H9 (cell line): ENCODE results near the gene CDC6. TPM values are rescaled to one million over a fixed set of nuclear protein-coding genes. Genes with fewer than 3 reads are reported as not detected.
A peak's percentile ranks its signal among the peaks of the same experiment; 100 is the strongest.

Source experiments
- DNase-seq: peaks from one replicate; pipeline ENCODE4 v3.0.0-alpha.2; 2017
- H2AFZ ChIP-seq: one replicate; pipeline ENCODE4 v1.6.1; 2013; ENCODE audit warnings: mild to moderate bottlenecking, low read length, control low read depth, moderate library complexity
- H2AK5ac ChIP-seq: 2 replicates; pipeline ENCODE4 v1.6.1; 2013; ENCODE audit warnings: low read length, control low read depth, mixed read lengths; ENCODE audit not compliant: insufficient read length
- H2BK120ac ChIP-seq: one replicate; pipeline ENCODE4 v1.6.1; 2013; ENCODE audit warnings: low read depth, mild to moderate bottlenecking, low read length, control low read depth, inconsistent platforms; ENCODE audit not compliant: poor library complexity, severe bottlenecking
- H2BK12ac ChIP-seq: 2 replicates; pipeline ENCODE4 v1.6.1; 2013; ENCODE audit warnings: low read length, control low read depth, mixed read lengths, low read depth; ENCODE audit not compliant: insufficient read length
- H2BK15ac ChIP-seq: 2 replicates; pipeline ENCODE4 v1.6.1; 2013; ENCODE audit warnings: low read depth, low read length, control low read depth
- H2BK20ac ChIP-seq: one replicate; pipeline ENCODE4 v1.6.1; 2013; ENCODE audit warnings: low read depth, mild to moderate bottlenecking, low read length, control low read depth, inconsistent platforms; ENCODE audit not compliant: poor library complexity, severe bottlenecking
- H2BK5ac ChIP-seq: 2 replicates; pipeline ENCODE4 v1.6.1; 2013; ENCODE audit warnings: low read length, control low read depth, mixed read lengths; ENCODE audit not compliant: insufficient read length
- H3K14ac ChIP-seq: 2 replicates; pipeline ENCODE4 v1.6.1; 2013; ENCODE audit warnings: low read length, control low read depth; ENCODE audit not compliant: insufficient read depth
- H3K18ac ChIP-seq: 2 replicates; pipeline ENCODE4 v1.6.1; 2013; ENCODE audit warnings: low read depth, mild to moderate bottlenecking, mixed read lengths, low read length, control low read depth; ENCODE audit not compliant: insufficient read length
- H3K23ac ChIP-seq: 2 replicates; pipeline ENCODE4 v1.6.1; 2013; ENCODE audit warnings: low read length, control low read depth, mixed read lengths, low read depth; ENCODE audit not compliant: insufficient read length
- H3K23me2 ChIP-seq: 2 replicates; pipeline ENCODE4 v1.6.1; 2013; ENCODE audit warnings: low read depth, mild to moderate bottlenecking, mixed read lengths, low read length, control low read depth; ENCODE audit not compliant: insufficient read length, poor library complexity, severe bottlenecking
- H3K27ac ChIP-seq: 2 replicates; pipeline ENCODE4 v1.5.1; 2013; ENCODE audit warnings: low read length, control low read depth, mixed read lengths, low read depth; ENCODE audit not compliant: insufficient read length
- H3K27me3 ChIP-seq: 2 replicates; pipeline ENCODE4 v1.6.1; 2013; ENCODE audit warnings: low read length, control low read depth, inconsistent platforms; ENCODE audit not compliant: insufficient read depth
- H3K4ac ChIP-seq: 2 replicates; pipeline ENCODE4 v1.6.1; 2013; ENCODE audit warnings: low read depth, mild to moderate bottlenecking, control low read depth, inconsistent platforms, low read length, moderate library complexity
- H3K4me1 ChIP-seq: 2 replicates; pipeline ENCODE4 v1.6.1; 2013; ENCODE audit warnings: low read length, control low read depth, inconsistent platforms; ENCODE audit not compliant: insufficient read depth
- H3K4me2 ChIP-seq: 2 replicates; pipeline ENCODE4 v1.6.1; 2013; ENCODE audit warnings: low read length, control low read depth, mixed read lengths; ENCODE audit not compliant: insufficient read length, insufficient read depth
- H3K56ac ChIP-seq: 2 replicates; pipeline ENCODE4 v1.6.1; 2013; ENCODE audit warnings: low read depth, mild to moderate bottlenecking, mixed read lengths, low read length, control low read depth; ENCODE audit not compliant: insufficient read length
- H3K79me1 ChIP-seq: 2 replicates; pipeline ENCODE4 v1.6.1; 2013; ENCODE audit warnings: low read depth, mild to moderate bottlenecking, moderate library complexity, low read length, control low read depth, inconsistent platforms; ENCODE audit not compliant: insufficient read depth, poor library complexity, severe bottlenecking
- H3K79me2 ChIP-seq: 2 replicates; pipeline ENCODE4 v1.6.1; 2013; ENCODE audit warnings: low read length, control low read depth, inconsistent platforms; ENCODE audit not compliant: insufficient read depth
- H3K9ac ChIP-seq: 2 replicates; pipeline ENCODE4 v1.6.1; 2013; ENCODE audit warnings: low read length, control low read depth, mixed read lengths; ENCODE audit not compliant: insufficient read length; ENCODE audit errors: extremely low read depth
- H3K9me3 ChIP-seq: one replicate; pipeline ENCODE4 v1.6.1; 2013; ENCODE audit warnings: low read depth, low read length, inconsistent platforms; ENCODE audit not compliant: control insufficient read depth
- H3T11ph ChIP-seq: one replicate; pipeline ENCODE4 v1.6.1; 2013; ENCODE audit warnings: mild to moderate bottlenecking, low read length, control low read depth, inconsistent platforms
- H4K20me1 ChIP-seq: one replicate; pipeline ENCODE4 v1.6.1; 2013; ENCODE audit not compliant: control insufficient read depth, insufficient read length, insufficient read depth
- H4K5ac ChIP-seq: 2 replicates; pipeline ENCODE4 v1.6.1; 2013; ENCODE audit warnings: low read depth, mild to moderate bottlenecking, mixed read lengths, low read length, control low read depth; ENCODE audit not compliant: insufficient read length
- H4K8ac ChIP-seq: replicated peaks from 2 replicates; pipeline ENCODE4 v1.6.1; 2013; ENCODE audit warnings: low read length, control low read depth, mixed read lengths, low read depth; ENCODE audit not compliant: insufficient read length
- H4K91ac ChIP-seq: 2 replicates; pipeline ENCODE4 v1.6.1; 2013; ENCODE audit warnings: low read depth, mild to moderate bottlenecking, moderate library complexity, mixed read lengths, low read length, control low read depth; ENCODE audit not compliant: insufficient read length
- H3K27ac Mint-ChIP-seq, 3 experiments: 2 replicates in 2 of 3; 3 replicates in 1 of 3; pipeline ENCODE4 v1.8.0; 2020 to 2021; ENCODE audit warnings: mixed read lengths in 3 of 3, mild to moderate bottlenecking in 1 of 3, moderate library complexity in 1 of 3
- H3K27me3 Mint-ChIP-seq: 2 replicates; pipeline ENCODE4 v1.8.0; 2021; ENCODE audit warnings: low read depth, mild to moderate bottlenecking, moderate library complexity, mixed read lengths
- H3K36me3 Mint-ChIP-seq, 3 experiments: 2 replicates in 2 of 3; 3 replicates in 1 of 3; pipeline ENCODE4 v1.8.0; 2020 to 2021; ENCODE audit warnings: low read depth in 3 of 3, mixed read lengths in 3 of 3; ENCODE audit not compliant: insufficient read depth in 1 of 3
- H3K4me1 Mint-ChIP-seq, 2 experiments: 2 replicates each; pipeline ENCODE4 v1.8.0; 2020; ENCODE audit warnings: mixed read lengths in 2 of 2
- H3K4me3 Mint-ChIP-seq, 2 experiments: 2 replicates in 1 of 2; 3 replicates in 1 of 2; pipeline ENCODE4 v1.8.0; 2020 to 2021; ENCODE audit warnings: mild to moderate bottlenecking in 2 of 2, mixed read lengths in 2 of 2, moderate library complexity in 1 of 2
- H3K9me3 Mint-ChIP-seq, 2 experiments: 2 replicates in 1 of 2; 3 replicates in 1 of 2; pipeline ENCODE4 v1.8.0; 2020; ENCODE audit warnings: mild to moderate bottlenecking in 2 of 2, mixed read lengths in 2 of 2, moderate library complexity in 1 of 2
- CTCF ChIP-seq: fragments of 200-600 bp; sonication (generic); conservative IDR thresholded peaks from 3 replicates; pipeline ENCODE4 v1.8.0; 2021; ENCODE audit warnings: antibody characterized with exemption, mild to moderate bottlenecking
- WGBS: extraction: QIAGEN DNeasy Blood & Tissue Kit; methylation state at CpG from one replicate; pipeline ENCODE4 v1.1.7; 2013; ENCODE audit warnings: missing lambda C conversion rate, low lambda C conversion rate, mixed read lengths; ENCODE audit not compliant: insufficient read length; ENCODE audit errors: extremely low coverage; 5-methylcytosine and 5-hydroxymethylcytosine counted together
- total RNA-seq: library from RNA; stranded (reverse); gene quantifications from 2 replicates; pipeline ENCODE4 v1.2.1, GENCODE V29; 2021

The CDC6 gene
- total RNA-seq, 1 experiment from 2014 or later: 131 TPM

- peaks cover 50% of the 10 kb centered on the region for H3K27me3 Mint-ChIP-seq
- H3K4me1 Mint-ChIP-seq: peaks cover 54 to 61% of the 10 kb centered on the region in 2 experiments
- no peak overlapping the region for H2AK5ac ChIP-seq
- no peak overlapping the region for H2BK12ac ChIP-seq
- H4K5ac ChIP-seq: no peak overlapping the region
- DNase-seq: no peak
- H2BK15ac ChIP-seq: no peak overlapping the region
- H4K8ac ChIP-seq: no peak overlapping the region
- H3K23me2 ChIP-seq: no peaks in the 10 kb centered on the region
- H4K20me1 ChIP-seq: no peaks in the 10 kb centered on the region
- H3T11ph ChIP-seq: no peak overlapping the region
- no peak overlapping the region for H3K18ac ChIP-seq
- H3K23ac ChIP-seq: no peak overlapping the region
- TF ChIP-seq CTCF: no peak
- H3K9ac ChIP-seq: no peak overlapping the region
- no peak overlapping the region for H2BK5ac ChIP-seq
- H3K79me1 ChIP-seq: no peaks in the 10 kb centered on the region
- H3K27me3 ChIP-seq: no peaks in the 10 kb centered on the region; the same call in 1 of the 2 replicates
- no peak overlapping the region for H3K14ac ChIP-seq
- peak overlapping the region in 1 of 2 experiments; percentile 3; a peak in 2 of 5 replicates for H3K4me3 Mint-ChIP-seq
- H3K56ac ChIP-seq: no peak overlapping the region
- H3K4me1 ChIP-seq: no peaks in the 10 kb centered on the region; the same call in 1 of the 2 replicates
- peaks cover 20 to 33% (median 31%) of the 10 kb centered on the region in 3 experiments for H3K36me3 Mint-ChIP-seq
- no peak overlapping the region for H3K27ac Mint-ChIP-seq
- H3K79me2 ChIP-seq: no peaks in the 10 kb centered on the region
- H3K9me3 ChIP-seq: no peaks in the 10 kb centered on the region
- no peak overlapping the region for H3K27ac ChIP-seq
- no peak overlapping the region for H4K91ac ChIP-seq
- no peak overlapping the region for H3K4me2 ChIP-seq
- WGBS: no CpG with 5 or more reads among the region's 7 CpGs
- no peak overlapping the region for H2BK20ac ChIP-seq
- H3K4ac ChIP-seq: no peak overlapping the region
- no peaks in the 10 kb centered on the region for H3K9me3 Mint-ChIP-seq
- no peak overlapping the region for H2AFZ ChIP-seq
- H2BK120ac ChIP-seq: no peak overlapping the region
Observed at GRCh38 chr17:40352237-40352778, 64.6 kb downstream of the CDC6 start.
